ENCODE data around the gene LGALS7. TPM values are rescaled to one million over a fixed set of nuclear protein-coding genes. Genes with fewer than 3 reads are reported as not detected.
A peak's percentile ranks its signal among the peaks of the same experiment; 100 is the strongest.
"Not testable (repeated sequence)": the region's sequence is repeated elsewhere in the genome, so short reads cannot be mapped to it uniquely, and the experiment has no call there.

Gene LGALS7
- total RNA-seq, 2 experiments from 2014 or later: not detected

GRCh38 chr19:38790507-38791403 lies 17.4 kb upstream of the LGALS7 start:
- ATAC-seq; POLR2A ChIA-PET; H3K9me3 Mint-ChIP-seq; H3K27me3 Mint-ChIP-seq; H3K27ac Mint-ChIP-seq; CTCF ChIA-PET; H3K36me3 Mint-ChIP-seq (ENCODE audit: low read depth); intact Hi-C loops (cut with micrococcal nuclease); DNase-seq; H3K4me3 Mint-ChIP-seq; H3K4me1 Mint-ChIP-seq (ENCODE audit: low read depth): not testable (repeated sequence)

DNA sequence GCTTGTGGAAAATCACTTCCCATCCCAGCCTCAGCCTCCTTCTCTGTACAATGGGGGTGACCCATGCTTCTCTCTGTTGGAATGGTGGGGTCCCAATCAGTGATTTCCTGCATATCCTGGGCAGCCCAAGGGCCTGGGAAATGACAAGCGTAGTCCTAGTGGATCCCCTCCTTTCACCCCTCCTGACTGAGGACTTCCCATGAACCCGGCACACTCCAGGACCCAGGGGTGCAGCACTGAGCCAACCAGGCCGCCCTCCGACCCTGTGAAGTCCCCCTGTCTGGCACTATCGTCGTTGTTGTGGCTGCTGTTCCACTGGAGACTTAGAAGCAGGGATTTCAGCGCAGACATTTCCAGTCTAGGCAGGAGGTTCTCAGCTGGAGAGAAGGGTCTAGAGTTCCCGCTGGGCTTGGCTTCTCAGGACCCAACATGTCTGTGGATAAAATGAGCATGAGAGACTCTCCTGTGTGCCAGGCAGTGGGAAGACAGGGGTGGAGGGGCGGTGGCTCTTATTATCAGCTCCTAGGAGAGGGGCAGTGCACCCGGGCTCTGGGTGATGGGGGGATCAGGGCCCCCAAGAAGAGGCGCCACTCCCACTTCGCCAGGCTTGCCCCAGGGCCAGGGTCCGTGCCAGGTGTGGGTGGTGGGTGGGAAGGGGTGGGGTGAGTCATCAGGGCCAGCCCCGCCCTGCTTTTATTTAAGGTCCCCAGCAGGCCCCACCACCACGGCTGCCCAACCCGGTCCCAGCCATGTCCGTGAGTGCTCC lies 15.3 kb upstream of the LGALS7 start, which contains the start of gene LGALS7B:
Gene LGALS7B, plus strand, starts transcription at position 723 of the 766 bp plus-strand sequence. Its CDS starts 27 bp downstream, at position 750.
- peaks cover 5% of the 10 kb centered on the region for H3K4me1 Mint-ChIP-seq (ENCODE audit: low read depth)
- POLR2A ChIA-PET: no interaction called here
- ATAC-seq (no peak), DNase-seq (no peak)
- CTCF ChIA-PET: no interaction called here
- peaks cover 2% of the 10 kb centered on the region for H3K27me3 Mint-ChIP-seq
- H3K27ac Mint-ChIP-seq: no peak within 1 kb of the TSS
- no peaks in the 10 kb centered on the region for H3K9me3 Mint-ChIP-seq
- TF ChIP-seq, protein P1, sequence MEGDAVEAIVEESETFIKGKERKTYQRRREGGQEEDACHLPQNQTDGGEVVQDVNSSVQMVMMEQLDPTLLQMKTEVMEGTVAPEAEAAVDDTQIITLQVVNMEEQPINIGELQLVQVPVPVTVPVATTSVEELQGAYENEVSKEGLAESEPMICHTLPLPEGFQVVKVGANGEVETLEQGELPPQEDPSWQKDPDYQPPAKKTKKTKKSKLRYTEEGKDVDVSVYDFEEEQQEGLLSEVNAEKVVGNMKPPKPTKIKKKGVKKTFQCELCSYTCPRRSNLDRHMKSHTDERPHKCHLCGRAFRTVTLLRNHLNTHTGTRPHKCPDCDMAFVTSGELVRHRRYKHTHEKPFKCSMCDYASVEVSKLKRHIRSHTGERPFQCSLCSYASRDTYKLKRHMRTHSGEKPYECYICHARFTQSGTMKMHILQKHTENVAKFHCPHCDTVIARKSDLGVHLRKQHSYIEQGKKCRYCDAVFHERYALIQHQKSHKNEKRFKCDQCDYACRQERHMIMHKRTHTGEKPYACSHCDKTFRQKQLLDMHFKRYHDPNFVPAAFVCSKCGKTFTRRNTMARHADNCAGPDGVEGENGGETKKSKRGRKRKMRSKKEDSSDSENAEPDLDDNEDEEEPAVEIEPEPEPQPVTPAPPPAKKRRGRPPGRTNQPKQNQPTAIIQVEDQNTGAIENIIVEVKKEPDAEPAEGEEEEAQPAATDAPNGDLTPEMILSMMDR (IDR thresholded peaks at IDR 0.05): no peak
- H3K36me3 Mint-ChIP-seq (ENCODE audit: low read depth): no peaks in the 10 kb centered on the region
- no peak within 1 kb of the TSS for H3K4me3 Mint-ChIP-seq
- intact Hi-C loops (cut with micrococcal nuclease): no loop called here

DNA sequence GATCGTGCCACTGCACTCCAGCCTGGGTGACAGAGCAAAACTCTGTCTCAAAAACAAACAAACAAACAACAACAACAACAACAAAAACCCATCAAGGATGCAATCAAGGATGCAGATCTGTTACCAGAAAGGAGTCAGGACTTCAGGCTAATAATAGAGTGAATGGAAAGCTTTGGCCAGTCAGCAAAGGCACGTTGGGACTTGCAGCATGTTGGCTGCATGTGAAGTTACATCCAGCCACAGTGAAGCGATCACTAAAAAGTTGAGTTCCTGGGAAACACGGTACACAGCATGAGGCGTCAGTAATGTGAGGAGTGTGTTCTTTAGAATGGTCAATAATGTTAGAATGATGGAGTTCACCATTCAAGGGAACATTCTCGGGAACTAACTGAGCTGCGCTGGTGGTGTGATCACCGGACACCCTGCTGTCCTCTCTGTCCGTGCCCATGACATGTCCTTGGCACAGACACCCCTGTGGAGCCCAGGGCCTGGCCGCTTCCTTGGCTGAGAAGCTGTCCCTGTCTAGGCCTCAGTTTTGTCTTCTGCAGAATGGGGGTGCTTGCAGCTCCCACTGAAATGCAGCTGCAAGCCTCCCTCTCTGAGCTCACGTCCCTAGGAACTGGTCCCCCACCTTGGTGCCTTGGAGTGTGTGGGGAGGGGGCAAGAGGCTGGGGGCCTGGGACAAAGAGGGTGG lies 13.4 kb upstream of the LGALS7 start:
- no peak overlapping the region for H3K4me3 Mint-ChIP-seq
- ATAC-seq (no peak), DNase-seq (no peak)
- no peaks in the 10 kb centered on the region for H3K27me3 Mint-ChIP-seq
- POLR2A ChIA-PET: interaction anchor here (1.0 kb wide), 1 partner anchor 17 kb away, joined by 3 read pairs; no protein-coding TSS in a partner anchor
- CTCF ChIA-PET: interaction anchor here (0.8 to 1.5 kb wide), 3 partner anchors 9 to 144 kb away, joined by 3 to 6 read pairs (median 5); partner anchors contain the start of genes MRPS12 and SARS2
- peak overlapping the region; percentile 46 for H3K27ac Mint-ChIP-seq
- H3K36me3 Mint-ChIP-seq (ENCODE audit: low read depth): no peaks in the 10 kb centered on the region
- H3K4me1 Mint-ChIP-seq (ENCODE audit: low read depth): no peaks in the 10 kb centered on the region
- no peaks in the 10 kb centered on the region for H3K9me3 Mint-ChIP-seq
- intact Hi-C loops (cut with micrococcal nuclease): no loop called here
- TF ChIP-seq, protein P1 (IDR thresholded peaks at IDR 0.05): no peak

GRCh38 chr19:38786061-38786460 lies 12.7 kb upstream of the LGALS7 start:
- H3K27ac Mint-ChIP-seq; DNase-seq; POLR2A ChIA-PET; H3K4me1 Mint-ChIP-seq (ENCODE audit: low read depth); H3K36me3 Mint-ChIP-seq (ENCODE audit: low read depth); H3K9me3 Mint-ChIP-seq; ATAC-seq; intact Hi-C loops (cut with micrococcal nuclease); H3K4me3 Mint-ChIP-seq; H3K27me3 Mint-ChIP-seq: not testable (repeated sequence)
- CTCF ChIA-PET: interaction anchor here (0.8 kb wide), 1 partner anchor 16 kb away, joined by 6 read pairs; no protein-coding TSS in a partner anchor

DNA sequence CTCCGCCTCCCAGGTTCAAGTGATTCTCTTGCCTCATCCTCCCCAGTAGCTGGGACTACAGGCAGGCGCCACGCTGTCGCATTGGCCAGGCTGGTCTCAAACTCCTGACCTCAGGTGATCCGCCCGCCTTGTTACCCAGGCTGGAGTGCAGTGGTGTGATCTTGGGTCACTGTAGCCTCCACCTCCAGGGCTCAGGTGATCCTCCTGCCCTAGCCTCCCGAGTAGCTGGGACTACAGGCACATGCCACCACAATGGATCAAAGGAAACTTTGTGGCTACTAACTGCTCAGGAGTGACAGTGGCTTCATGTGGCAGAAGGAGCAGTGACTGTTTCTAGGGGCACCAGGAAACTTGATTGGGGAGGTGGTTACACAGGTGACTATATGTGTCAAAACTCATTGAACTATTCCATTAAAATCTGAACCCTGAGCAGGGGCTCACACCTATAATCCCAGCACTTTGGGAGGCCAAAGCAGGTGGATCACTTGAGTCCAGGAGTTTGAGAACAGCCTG lies 11.9 kb upstream of the LGALS7 start:
- ChIA-PET CTCF (no interaction called here), POLR2A (no interaction called here)
- H3K4me1 Mint-ChIP-seq (ENCODE audit: low read depth): no peaks in the 10 kb centered on the region
- TF ChIP-seq, protein P1 (IDR thresholded peaks at IDR 0.05): no peak
- no peaks in the 10 kb centered on the region for H3K27me3 Mint-ChIP-seq
- no peak for ATAC-seq
- H3K27ac Mint-ChIP-seq: no peak overlapping the region
- no peaks in the 10 kb centered on the region for H3K9me3 Mint-ChIP-seq
- intact Hi-C loops (cut with micrococcal nuclease): no loop called here
- no peak for DNase-seq
- no peaks in the 10 kb centered on the region for H3K36me3 Mint-ChIP-seq (ENCODE audit: low read depth)
- H3K4me3 Mint-ChIP-seq: no peak overlapping the region

Data from activated CD8-positive, alpha-beta T cell treated with anti-CD3 and anti-CD28 coated beads for 36 hours (primary cell).